C4-2B (cell line): ENCODE results near the gene NOX5.

Source experiments
- CTCF ChIP-seq: fragments of 450-650 bp; conservative IDR thresholded peaks from 2 replicates; pipeline ENCODE4 v1.5.1; 2017; ENCODE audit warnings: mild to moderate bottlenecking
- ZFX ChIP-seq: fragments of 450-650 bp; IDR thresholded peaks from 2 replicates; pipeline ENCODE4 v1.6.1; 2017

GRCh38 chr15:69027976-69028518 lies 13.6 kb downstream of the NOX5 start:
- TF ChIP-seq CTCF (no peak), ZFX (no peak)
